ENCODE data around the gene CXCL9.
"Not testable (repeated sequence)": the region's sequence is repeated elsewhere in the genome, so short reads cannot be mapped to it uniquely, and the experiment has no call there.

DNA sequence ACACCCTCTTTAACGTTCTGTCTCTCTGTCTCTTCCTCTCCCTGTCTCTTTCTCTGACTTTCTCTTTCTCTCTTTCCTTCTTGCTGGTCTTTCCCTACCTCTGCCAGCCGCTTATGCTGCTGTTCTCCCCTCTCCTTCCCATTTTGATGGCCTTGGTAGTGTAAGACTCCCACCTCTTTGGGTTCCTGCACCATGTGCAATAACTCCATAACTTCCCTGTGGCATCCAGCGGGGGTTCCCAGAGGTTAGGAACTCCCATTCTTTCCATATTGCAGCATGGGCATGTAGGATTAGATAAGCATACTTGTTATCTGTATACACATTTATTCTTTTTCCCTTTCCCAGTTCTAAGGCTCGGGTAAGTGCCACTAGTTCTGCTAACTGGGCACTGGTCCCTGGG is 37.4 kb upstream of the CXCL9 start:
- TF ChIP-seq CTCF (IDR thresholded peaks at IDR 0.05; ENCODE audit: low read depth, low read length, missing input control); MAX (IDR thresholded peaks at IDR 0.05); RAD21 (IDR thresholded peaks at IDR 0.05); TAF1 (conservative IDR thresholded peaks at IDR 0.05); NR2F2 (IDR thresholded peaks at IDR 0.05); YY1 (IDR thresholded peaks at IDR 0.05); GABPA (IDR thresholded peaks at IDR 0.05 in 1 of 2, conservative IDR thresholded peaks at IDR 0.05 in 1 of 2); ATF3 (IDR thresholded peaks at IDR 0.05): not testable (repeated sequence)
- TF ChIP-seq, protein P1, sequence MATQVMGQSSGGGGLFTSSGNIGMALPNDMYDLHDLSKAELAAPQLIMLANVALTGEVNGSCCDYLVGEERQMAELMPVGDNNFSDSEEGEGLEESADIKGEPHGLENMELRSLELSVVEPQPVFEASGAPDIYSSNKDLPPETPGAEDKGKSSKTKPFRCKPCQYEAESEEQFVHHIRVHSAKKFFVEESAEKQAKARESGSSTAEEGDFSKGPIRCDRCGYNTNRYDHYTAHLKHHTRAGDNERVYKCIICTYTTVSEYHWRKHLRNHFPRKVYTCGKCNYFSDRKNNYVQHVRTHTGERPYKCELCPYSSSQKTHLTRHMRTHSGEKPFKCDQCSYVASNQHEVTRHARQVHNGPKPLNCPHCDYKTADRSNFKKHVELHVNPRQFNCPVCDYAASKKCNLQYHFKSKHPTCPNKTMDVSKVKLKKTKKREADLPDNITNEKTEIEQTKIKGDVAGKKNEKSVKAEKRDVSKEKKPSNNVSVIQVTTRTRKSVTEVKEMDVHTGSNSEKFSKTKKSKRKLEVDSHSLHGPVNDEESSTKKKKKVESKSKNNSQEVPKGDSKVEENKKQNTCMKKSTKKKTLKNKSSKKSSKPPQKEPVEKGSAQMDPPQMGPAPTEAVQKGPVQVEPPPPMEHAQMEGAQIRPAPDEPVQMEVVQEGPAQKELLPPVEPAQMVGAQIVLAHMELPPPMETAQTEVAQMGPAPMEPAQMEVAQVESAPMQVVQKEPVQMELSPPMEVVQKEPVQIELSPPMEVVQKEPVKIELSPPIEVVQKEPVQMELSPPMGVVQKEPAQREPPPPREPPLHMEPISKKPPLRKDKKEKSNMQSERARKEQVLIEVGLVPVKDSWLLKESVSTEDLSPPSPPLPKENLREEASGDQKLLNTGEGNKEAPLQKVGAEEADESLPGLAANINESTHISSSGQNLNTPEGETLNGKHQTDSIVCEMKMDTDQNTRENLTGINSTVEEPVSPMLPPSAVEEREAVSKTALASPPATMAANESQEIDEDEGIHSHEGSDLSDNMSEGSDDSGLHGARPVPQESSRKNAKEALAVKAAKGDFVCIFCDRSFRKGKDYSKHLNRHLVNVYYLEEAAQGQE (IDR thresholded peaks at IDR 0.05), result not testable (repeated sequence)
